GM12864 (cell line): ENCODE results near the gene NOTCH1.

ENCODE experiments used
- DNase-seq: peaks from one replicate; pipeline ENCODE4 v3.0.0-alpha.2; 2011; ENCODE audit warnings: low read depth
- H3K4me3 ChIP-seq: 2 replicates; pipeline ENCODE4 v1.5.1; 2011; ENCODE audit warnings: mild to moderate bottlenecking, low read depth, low read length, control low read depth
- TF ChIP-seq, protein P1 (sequence below): IDR thresholded peaks from 2 replicates; pipeline ENCODE4 v1.5.1; 2011; ENCODE audit warnings: low read depth, mild to moderate bottlenecking, moderate library complexity, low read length, control low read depth, inconsistent platforms; ENCODE audit errors: missing control alignments

The NOTCH1 gene

GRCh38 chr9:136528716-136529341, 17.0 kb downstream of the NOTCH1 start:
- TF ChIP-seq, protein P1, sequence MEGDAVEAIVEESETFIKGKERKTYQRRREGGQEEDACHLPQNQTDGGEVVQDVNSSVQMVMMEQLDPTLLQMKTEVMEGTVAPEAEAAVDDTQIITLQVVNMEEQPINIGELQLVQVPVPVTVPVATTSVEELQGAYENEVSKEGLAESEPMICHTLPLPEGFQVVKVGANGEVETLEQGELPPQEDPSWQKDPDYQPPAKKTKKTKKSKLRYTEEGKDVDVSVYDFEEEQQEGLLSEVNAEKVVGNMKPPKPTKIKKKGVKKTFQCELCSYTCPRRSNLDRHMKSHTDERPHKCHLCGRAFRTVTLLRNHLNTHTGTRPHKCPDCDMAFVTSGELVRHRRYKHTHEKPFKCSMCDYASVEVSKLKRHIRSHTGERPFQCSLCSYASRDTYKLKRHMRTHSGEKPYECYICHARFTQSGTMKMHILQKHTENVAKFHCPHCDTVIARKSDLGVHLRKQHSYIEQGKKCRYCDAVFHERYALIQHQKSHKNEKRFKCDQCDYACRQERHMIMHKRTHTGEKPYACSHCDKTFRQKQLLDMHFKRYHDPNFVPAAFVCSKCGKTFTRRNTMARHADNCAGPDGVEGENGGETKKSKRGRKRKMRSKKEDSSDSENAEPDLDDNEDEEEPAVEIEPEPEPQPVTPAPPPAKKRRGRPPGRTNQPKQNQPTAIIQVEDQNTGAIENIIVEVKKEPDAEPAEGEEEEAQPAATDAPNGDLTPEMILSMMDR, result no peak
- H3K4me3 ChIP-seq, result no peak overlapping the region
- DNase-seq, result no peak

DNA sequence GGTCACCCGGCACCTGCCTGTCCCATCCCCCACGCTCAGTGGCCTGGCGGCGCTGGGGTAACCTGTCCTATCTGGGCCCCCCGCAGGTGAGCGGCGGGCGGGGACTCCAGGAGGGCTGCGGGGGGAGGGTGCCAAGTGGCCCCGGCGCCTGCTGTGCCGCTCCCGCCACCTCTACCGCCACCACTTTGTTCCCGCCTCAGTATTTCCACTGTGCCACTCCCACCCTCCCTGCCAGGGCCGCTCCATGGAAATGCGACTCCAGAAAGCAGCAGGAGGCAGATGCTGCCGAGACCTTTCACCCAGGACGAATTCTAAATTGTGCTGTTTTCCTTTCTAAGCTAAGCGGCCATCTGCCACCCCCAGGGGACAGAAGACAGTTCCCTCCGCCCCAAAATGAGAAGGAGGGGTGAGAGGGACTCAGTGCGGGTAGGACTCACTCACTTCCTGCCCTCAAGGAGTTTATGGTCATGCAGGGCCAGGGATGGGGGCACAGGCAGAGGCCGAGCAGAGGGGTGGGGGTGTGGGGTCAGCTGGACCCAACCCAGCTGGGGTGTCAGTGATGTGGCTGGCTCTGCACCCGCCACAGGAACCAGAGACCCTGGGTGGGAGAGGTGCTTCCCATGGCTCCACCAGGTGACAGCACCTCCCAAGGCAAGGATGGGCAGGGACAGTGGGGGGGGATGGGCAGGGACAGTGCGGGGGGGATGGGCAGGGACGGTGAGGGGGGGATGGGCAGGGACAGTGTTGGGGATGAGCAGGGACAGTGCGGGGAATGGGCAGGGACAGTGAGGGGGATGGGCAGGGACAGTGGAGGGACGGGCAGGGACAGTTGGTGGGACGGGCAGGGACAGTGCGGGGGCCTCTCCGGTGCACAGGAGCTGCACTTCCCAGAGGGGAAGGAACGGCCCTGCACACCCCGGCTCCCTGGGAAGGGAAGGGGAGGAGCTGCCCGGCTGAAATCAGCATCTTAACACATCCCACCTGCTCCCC, 17.8 kb downstream of the NOTCH1 start:
- no peak for DNase-seq
- H3K4me3 ChIP-seq, result no peak overlapping the region
- TF ChIP-seq, protein P1, result no peak

DNA sequence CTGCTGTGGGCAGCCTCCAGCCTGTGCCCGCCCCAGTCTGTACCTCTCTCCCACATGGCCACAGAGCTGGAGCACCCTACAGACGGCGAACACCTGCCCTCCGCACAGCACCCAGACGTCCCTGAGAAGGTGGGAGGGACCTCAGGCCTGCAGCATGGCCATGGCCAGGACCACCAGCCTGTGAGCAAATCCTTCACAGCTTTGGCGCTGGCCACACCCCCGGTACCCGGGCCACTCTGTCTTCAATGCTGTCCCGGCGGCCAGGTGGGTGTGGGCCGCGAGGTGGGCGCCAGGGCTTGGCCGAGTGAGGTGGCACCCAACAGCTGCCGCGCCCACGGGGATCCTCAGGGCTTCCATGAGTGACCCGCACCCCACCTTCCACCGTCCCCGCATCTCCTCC, 18.7 kb downstream of the NOTCH1 start:
- no peak overlapping the region for H3K4me3 ChIP-seq
- DNase-seq, result no peak
- TF ChIP-seq, protein P1, result no peak

- no peak for DNase-seq
- TF ChIP-seq, protein P1, result no peak
Measured at GRCh38 chr9:136526625-136527066, 19.2 kb downstream of the NOTCH1 start.

GRCh38 chr9:136525841-136526499, 19.9 kb downstream of the NOTCH1 start:
- TF ChIP-seq, protein P1, result no peak
- no peak for DNase-seq

More at GRCh38 chr9:136526625-136527066, 19.2 kb downstream of the NOTCH1 start:
- no peak overlapping the region for H3K4me3 ChIP-seq

GRCh38 chr9:136525207-136525606, 20.6 kb downstream of the NOTCH1 start:
- no peak overlapping the region for H3K4me3 ChIP-seq
- TF ChIP-seq, protein P1, result no peak
- DNase-seq, result no peak

More at GRCh38 chr9:136525841-136526499, 19.9 kb downstream of the NOTCH1 start:
- no peak overlapping the region for H3K4me3 ChIP-seq
